NCI-H1417 treated with DMSO at 0.1 percent for 48 hours (cell line): ENCODE data around the gene DLEU7.

Source experiments
- DNase-seq: peaks from one replicate; lab custom pipeline; 2025; lab: John Stamatoyannopoulos, UW

DLEU7 gene

GRCh38 chr13:50843257-50844083 lies at the start of gene DLEU7:
DLEU7 (minus strand) TSS chr13:50843692; CDS start chr13:50843646, 46 bp downstream.
- DNase-seq: no peak

- DNase-seq: no peak
Observed at GRCh38 chr13:50892210-50892944, 48.9 kb upstream of the DLEU7 start.

- DNase-seq: no peak
Observed at GRCh38 chr13:50891206-50891605, 47.7 kb upstream of the DLEU7 start.

GRCh38 chr13:50889317-50889716 lies 45.8 kb upstream of the DLEU7 start:
- DNase-seq: no peak

GRCh38 chr13:50888362-50888761 lies 44.9 kb upstream of the DLEU7 start:
- DNase-seq: no peak

- DNase-seq: no peak
Observed at GRCh38 chr13:50887151-50887550, 43.7 kb upstream of the DLEU7 start.

GRCh38 chr13:50884265-50884664 lies 40.8 kb upstream of the DLEU7 start:
- no peak for DNase-seq

GRCh38 chr13:50883728-50884127 lies 40.2 kb upstream of the DLEU7 start:
- DNase-seq: no peak

- no peak for DNase-seq
Observed at GRCh38 chr13:50882816-50883435, 39.4 kb upstream of the DLEU7 start.

GRCh38 chr13:50873991-50874390 lies 30.5 kb upstream of the DLEU7 start:
- no peak for DNase-seq

- DNase-seq: no peak
Observed at GRCh38 chr13:50873467-50873866, 30.0 kb upstream of the DLEU7 start.

- no peak for DNase-seq
Observed at GRCh38 chr13:50871405-50871804, 27.9 kb upstream of the DLEU7 start.

- DNase-seq: no peak
Observed at GRCh38 chr13:50867637-50867945, 24.1 kb upstream of the DLEU7 start.

GRCh38 chr13:50866817-50867636 lies 23.5 kb upstream of the DLEU7 start:
- DNase-seq: no peak

GRCh38 chr13:50864492-50864891 lies 21.0 kb upstream of the DLEU7 start:
- DNase-seq: no peak

- no peak for DNase-seq
Observed at GRCh38 chr13:50855681-50856080, 12.2 kb upstream of the DLEU7 start.

GRCh38 chr13:50850445-50850844 lies 7.0 kb upstream of the DLEU7 start:
- no peak for DNase-seq

- DNase-seq: no peak
Observed at GRCh38 chr13:50847501-50847900, 4.0 kb upstream of the DLEU7 start.

GRCh38 chr13:50846861-50847475 lies 3.5 kb upstream of the DLEU7 start:
- no peak for DNase-seq

- DNase-seq: no peak
Observed at GRCh38 chr13:50845211-50845610, 1.7 kb upstream of the DLEU7 start.

GRCh38 chr13:50844084-50844875 lies 788 bp upstream of the DLEU7 start:
- no peak for DNase-seq
